Measurements from ENCODE around the gene TBPL1. TPM values are rescaled to one million over a fixed set of nuclear protein-coding genes. Genes with fewer than 3 reads are reported as not detected.

The TBPL1 gene
- total RNA-seq, 4 donors from 2014 or later, result 12.1 to 57.9 (median 17.0) TPM

DNA sequence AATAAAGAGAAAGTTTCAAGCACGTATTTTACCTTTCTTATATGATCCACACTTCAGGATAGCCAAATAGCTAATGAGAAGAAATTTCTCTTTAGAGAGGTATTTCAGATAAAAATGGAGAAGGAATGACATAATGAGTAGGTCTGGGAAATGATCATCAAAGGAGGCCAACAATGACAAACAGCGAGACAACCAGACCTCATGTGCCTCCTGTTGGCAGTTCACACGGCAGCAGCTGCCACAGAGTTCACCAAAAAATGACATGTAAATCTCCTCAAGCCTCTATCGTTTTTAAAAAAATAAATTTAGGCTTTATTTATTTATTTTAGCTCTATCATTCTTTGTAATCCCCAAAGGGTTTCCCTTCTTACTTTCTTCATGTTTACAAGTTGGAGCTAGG lies 51.7 kb downstream of the TBPL1 start:
- Histone ChIP-seq H3K36me3 (no peaks in the 10 kb centered on the region), H3K27me3 (no peaks in the 10 kb centered on the region), H3K4me3 (replicated peaks in 1 of 3) (no peak overlapping the region), H3K9me3 (no peaks in the 10 kb centered on the region), H3K4me1 (peaks cover 0 to 6% of the 10 kb centered on the region in 2 donors), H3K27ac (no peak overlapping the region)
- no peak for TF ChIP-seq POLR2A (IDR thresholded peaks at IDR 0.05)
- TF ChIP-seq, protein P1, sequence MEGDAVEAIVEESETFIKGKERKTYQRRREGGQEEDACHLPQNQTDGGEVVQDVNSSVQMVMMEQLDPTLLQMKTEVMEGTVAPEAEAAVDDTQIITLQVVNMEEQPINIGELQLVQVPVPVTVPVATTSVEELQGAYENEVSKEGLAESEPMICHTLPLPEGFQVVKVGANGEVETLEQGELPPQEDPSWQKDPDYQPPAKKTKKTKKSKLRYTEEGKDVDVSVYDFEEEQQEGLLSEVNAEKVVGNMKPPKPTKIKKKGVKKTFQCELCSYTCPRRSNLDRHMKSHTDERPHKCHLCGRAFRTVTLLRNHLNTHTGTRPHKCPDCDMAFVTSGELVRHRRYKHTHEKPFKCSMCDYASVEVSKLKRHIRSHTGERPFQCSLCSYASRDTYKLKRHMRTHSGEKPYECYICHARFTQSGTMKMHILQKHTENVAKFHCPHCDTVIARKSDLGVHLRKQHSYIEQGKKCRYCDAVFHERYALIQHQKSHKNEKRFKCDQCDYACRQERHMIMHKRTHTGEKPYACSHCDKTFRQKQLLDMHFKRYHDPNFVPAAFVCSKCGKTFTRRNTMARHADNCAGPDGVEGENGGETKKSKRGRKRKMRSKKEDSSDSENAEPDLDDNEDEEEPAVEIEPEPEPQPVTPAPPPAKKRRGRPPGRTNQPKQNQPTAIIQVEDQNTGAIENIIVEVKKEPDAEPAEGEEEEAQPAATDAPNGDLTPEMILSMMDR (IDR thresholded peaks at IDR 0.05), result no peak
- WGBS, 2 donors, result 84 to 92% methylated on average over 4 of the region's 4 CpGs
- DNase-seq, result no peak
- intact Hi-C loops (cut with DNase I), result no loop called here

DNA sequence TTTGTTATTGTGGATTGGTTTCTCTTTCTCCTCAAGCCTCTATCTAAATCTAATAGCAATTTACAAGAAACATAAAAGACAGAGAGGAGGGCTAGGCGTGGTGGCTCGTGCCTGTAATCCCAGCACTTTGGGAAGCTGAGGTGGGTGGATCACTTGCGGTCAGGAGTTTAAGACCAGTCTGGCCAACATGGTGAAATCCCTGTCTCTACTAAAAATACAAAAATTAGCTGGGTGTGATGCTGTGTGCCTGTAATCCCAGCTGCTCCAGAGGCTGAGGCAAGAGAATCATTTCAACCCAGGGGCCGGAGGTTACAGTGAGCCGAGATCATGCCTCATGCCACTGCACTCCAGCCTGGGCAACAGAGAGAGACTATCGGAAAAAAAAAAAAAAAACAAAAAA lies 52.8 kb downstream of the TBPL1 start:
- peaks cover 0 to 6% of the 10 kb centered on the region in 2 donors for H3K4me1 ChIP-seq
- no peak overlapping the region for H3K4me3 ChIP-seq (replicated peaks in 1 of 3)
- H3K27me3 ChIP-seq, result no peaks in the 10 kb centered on the region
- TF ChIP-seq, protein P1 (IDR thresholded peaks at IDR 0.05), result no peak
- TF ChIP-seq POLR2A (IDR thresholded peaks at IDR 0.05), result no peak
- no peaks in the 10 kb centered on the region for H3K36me3 ChIP-seq
- WGBS, 2 donors, result 88 to 94% methylated on average over 6 of the region's 6 CpGs
- intact Hi-C loops (cut with DNase I), result no loop called here
- H3K27ac ChIP-seq, result no peak overlapping the region
- DNase-seq, result no peak
- no peaks in the 10 kb centered on the region for H3K9me3 ChIP-seq

DNA sequence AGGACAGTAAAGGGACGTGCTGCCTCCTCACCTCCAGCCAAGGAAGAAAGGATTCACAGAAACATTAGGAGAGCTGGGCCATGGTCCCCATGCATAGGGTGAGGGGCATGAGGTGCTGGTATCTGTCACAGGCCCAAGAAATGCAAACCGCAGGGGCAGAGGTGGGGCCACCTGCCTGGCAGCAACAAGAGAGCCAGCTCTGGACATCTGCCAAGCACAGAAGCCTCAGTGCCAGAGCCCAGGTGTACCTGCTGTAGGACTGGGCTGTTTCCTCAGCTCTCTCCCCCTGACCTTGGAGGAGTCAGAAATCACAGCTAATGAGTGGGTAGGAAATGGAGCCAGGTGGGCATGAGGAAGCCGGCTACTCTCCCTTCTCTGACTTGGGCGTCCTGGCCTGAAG lies 54.1 kb downstream of the TBPL1 start:
- peak; percentile 82 to 86 for DNase-seq

DNA sequence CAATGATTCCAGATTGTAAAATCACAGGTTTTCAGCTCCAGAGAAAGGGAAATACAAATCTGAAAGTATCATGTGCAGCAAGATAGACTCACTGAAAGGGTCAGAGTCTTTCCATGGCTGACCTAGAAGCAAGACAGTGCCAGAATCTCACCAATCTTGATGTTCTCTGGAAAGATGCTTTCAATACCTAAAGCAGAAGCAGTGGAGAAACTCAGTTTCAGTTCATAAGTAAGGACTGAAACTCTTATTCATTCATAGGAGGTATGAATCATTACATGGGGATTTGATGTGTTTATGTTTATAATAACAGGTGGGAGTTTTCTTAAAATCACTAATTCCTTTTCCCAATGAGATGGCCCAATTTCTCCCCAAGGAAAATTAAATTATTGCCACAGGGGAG lies 56.9 kb downstream of the TBPL1 start:
- H3K27me3 ChIP-seq, result no peaks in the 10 kb centered on the region
- H3K9me3 ChIP-seq, result no peaks in the 10 kb centered on the region
- no peak for TF ChIP-seq POLR2A (IDR thresholded peaks at IDR 0.05)
- H3K36me3 ChIP-seq, result no peaks in the 10 kb centered on the region
- H3K4me1 ChIP-seq, result peaks cover 0 to 6% of the 10 kb centered on the region in 2 donors
- H3K4me3 ChIP-seq (replicated peaks in 1 of 3), result no peak overlapping the region
- DNase-seq, result no peak
- intact Hi-C loops (cut with DNase I), result no loop called here
- H3K27ac ChIP-seq, result no peak overlapping the region

More for the DNA sequence above, 54.1 kb downstream of the TBPL1 start:
- Histone ChIP-seq H3K4me1 (peaks cover 0 to 6% of the 10 kb centered on the region in 2 donors), H3K36me3 (no peaks in the 10 kb centered on the region), H3K27me3 (no peaks in the 10 kb centered on the region), H3K9me3 (no peaks in the 10 kb centered on the region), H3K27ac (no peak overlapping the region), H3K4me3 (replicated peaks in 1 of 3) (no peak overlapping the region)
- TF ChIP-seq, protein P1 (IDR thresholded peaks at IDR 0.05), result no peak
- no peak for TF ChIP-seq POLR2A (IDR thresholded peaks at IDR 0.05)
- intact Hi-C loops (cut with DNase I), result no loop called here
- WGBS, 2 donors, result 40 to 47% methylated on average over 3 to 4 of the region's 4 CpGs

DNA sequence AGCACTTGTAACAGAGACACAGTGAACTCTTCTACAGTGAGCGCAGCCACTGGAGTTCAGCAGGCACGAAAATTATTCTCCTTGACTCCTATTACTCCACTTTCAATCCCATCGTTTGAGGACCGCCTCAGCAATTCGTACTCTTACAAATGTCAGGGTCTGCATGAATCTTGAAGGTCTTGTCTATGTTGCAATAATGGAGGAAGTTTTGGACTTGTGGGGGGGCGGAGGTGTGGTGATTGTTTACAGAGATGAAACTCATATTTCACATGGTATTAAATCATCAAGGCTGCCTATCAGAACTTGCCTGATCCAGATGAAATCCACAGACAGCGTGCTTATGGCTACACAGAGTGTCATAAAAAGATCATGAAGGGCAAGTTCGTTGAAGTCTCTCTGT lies 57.4 kb downstream of the TBPL1 start:
- TF ChIP-seq POLR2A (IDR thresholded peaks at IDR 0.05), result no peak
- TF ChIP-seq, protein P1 (IDR thresholded peaks at IDR 0.05), result no peak
- WGBS, 2 donors, result 94 to 95% methylated on average over 8 of the region's 8 CpGs
- no peak for DNase-seq
- peaks cover 0 to 6% of the 10 kb centered on the region in 2 donors for H3K4me1 ChIP-seq
- H3K27me3 ChIP-seq, result no peaks in the 10 kb centered on the region
- no peak overlapping the region for H3K4me3 ChIP-seq (replicated peaks in 1 of 3)
- H3K27ac ChIP-seq, result no peak overlapping the region
- intact Hi-C loops (cut with DNase I), result no loop called here
- H3K36me3 ChIP-seq, result no peaks in the 10 kb centered on the region
- no peaks in the 10 kb centered on the region for H3K9me3 ChIP-seq

DNA sequence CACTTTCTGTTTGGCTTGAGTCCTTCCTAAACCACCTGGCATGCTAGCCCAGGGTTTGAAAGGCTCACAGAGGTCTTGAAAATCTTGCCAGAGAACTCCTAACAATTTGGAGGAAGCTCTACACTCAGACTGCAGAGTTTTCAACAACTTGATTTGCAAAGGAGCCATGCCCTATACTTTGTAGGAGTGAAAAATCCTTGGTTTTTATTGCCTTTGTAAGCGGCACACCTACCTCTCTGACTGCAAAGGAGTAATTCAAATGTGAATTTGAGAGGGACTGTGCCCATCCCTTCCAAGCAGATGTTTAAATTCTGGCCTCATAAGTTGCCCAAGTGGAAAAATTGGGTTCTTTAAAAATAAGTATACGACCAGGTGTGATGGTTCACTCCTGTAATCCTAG lies 58.0 kb downstream of the TBPL1 start:
- H3K9me3 ChIP-seq, result no peaks in the 10 kb centered on the region
- no peaks in the 10 kb centered on the region for H3K36me3 ChIP-seq
- WGBS, 2 donors, result 82 to 88% methylated on average over 2 of the region's 2 CpGs
- no peak overlapping the region for H3K27ac ChIP-seq
- H3K27me3 ChIP-seq, result no peaks in the 10 kb centered on the region
- H3K4me1 ChIP-seq, result peaks cover 0 to 6% of the 10 kb centered on the region in 2 donors
- TF ChIP-seq, protein P1 (IDR thresholded peaks at IDR 0.05), result no peak
- TF ChIP-seq POLR2A (IDR thresholded peaks at IDR 0.05), result no peak
- H3K4me3 ChIP-seq (replicated peaks in 1 of 3), result no peak overlapping the region
- intact Hi-C loops (cut with DNase I), result no loop called here
- DNase-seq, result no peak

Data from thyroid gland (tissue), 4 donors.